ENCODE results near the gene ITGA8. TPM values are rescaled to one million over a fixed set of nuclear protein-coding genes. Genes with fewer than 3 reads are reported as not detected.
"Not testable (repeated sequence)": the region's sequence is repeated elsewhere in the genome, so short reads cannot be mapped to it uniquely, and the experiment has no call there.

The ITGA8 gene
- total RNA-seq, 1 experiment from 2014 or later = not detected

DNA sequence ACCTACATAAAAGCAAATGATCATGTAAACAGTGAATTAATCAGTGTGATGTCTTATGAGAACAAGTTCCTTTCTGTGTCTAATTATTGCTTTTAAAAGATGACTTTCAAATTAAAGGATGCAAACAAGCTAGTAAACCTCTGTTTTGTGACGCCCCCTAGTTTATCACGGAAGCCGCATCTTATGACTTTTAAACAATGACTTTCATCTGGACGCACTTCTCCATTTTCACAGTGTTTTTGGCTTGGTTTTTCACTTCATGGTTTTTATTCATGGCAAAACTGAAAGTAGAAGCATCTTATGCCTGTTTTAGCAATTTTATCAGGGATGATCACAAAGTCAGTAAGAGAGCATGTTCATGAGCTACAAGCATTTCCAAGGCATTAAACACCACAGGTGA lies 35.0 kb downstream of the ITGA8 start:
- DNase-seq (ENCODE audit: low spot score) = no peak

- no peak for DNase-seq (ENCODE audit: low spot score)
These were observed 38.6 kb downstream of the ITGA8 start for GRCh38 chr10:15681076-15681475.

- no peak for DNase-seq (ENCODE audit: low spot score)
These were observed 40.9 kb downstream of the ITGA8 start for GRCh38 chr10:15678851-15679250.

GRCh38 chr10:15672469-15672868 lies 47.3 kb downstream of the ITGA8 start:
- no peak for DNase-seq (ENCODE audit: low spot score)

- no peak for DNase-seq (ENCODE audit: low spot score)
These were observed 48.8 kb downstream of the ITGA8 start for GRCh38 chr10:15670880-15671279.

GRCh38 chr10:15661574-15661973 lies 58.1 kb downstream of the ITGA8 start:
- no peak for DNase-seq (ENCODE audit: low spot score)

- DNase-seq (ENCODE audit: low spot score) = no peak
These were observed 58.7 kb downstream of the ITGA8 start for GRCh38 chr10:15660990-15661389.

GRCh38 chr10:15658069-15658702 lies 61.5 kb downstream of the ITGA8 start:
- no peak for DNase-seq (ENCODE audit: low spot score)

DNA sequence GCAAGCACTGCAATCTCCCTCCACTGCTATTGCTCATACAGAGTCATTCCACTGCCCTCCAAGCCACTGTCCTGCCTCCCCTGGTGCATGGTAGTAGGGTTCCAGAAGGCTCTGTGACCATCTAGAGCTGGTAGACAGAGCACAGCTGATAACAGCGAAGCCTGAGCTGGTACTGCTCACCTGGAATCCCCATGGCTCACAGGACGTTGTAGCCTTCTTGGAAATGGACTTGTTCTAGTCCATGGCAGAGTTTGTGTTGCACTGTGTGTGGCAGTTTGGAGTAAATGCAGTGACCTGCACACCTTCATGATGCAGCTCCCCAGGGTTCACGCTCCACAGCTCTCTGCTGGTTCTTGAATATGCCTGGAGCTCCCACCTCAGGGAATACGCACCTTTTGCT lies 67.0 kb downstream of the ITGA8 start:
- DNase-seq (ENCODE audit: low spot score) = no peak

DNA sequence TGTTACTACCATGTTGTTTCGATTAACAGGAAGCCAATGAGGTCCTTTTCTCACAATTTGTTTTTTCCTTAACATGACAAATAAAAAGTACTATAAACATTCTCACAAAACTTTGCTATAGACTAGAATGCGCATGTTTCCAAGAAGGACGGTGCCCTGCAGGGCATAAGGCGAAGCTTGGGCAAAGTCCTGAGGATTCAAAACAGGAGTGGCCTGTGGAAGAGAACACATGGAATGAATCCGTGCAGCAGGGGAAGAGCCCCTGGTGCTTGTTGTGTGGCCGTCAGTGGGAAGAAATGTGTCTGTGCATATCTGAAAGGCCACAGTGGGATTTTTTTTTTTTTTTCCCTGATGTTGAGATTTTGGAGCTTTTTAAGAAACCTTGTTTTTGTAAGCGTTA lies 67.6 kb downstream of the ITGA8 start:
- no peak for DNase-seq (ENCODE audit: low spot score)

DNA sequence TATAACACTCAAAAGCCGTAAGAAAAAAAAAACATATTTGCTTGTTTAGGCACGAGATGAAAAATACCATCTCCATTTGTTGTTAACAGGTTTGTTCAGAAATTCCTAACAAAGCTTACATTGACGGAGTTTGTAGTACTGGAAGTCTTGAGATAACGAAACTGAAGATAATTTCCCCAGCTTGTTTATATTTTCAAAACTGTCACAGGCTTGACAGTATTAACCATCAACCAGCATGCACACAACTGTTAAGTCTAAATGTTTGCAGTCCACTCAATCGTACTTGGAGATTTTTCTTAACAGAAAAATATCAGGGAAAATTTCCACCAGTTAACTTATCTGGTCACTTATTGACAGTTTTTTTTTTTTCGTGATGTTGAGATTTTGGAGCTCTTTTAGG lies 68.5 kb downstream of the ITGA8 start:
- DNase-seq (ENCODE audit: low spot score) = no peak

GRCh38 chr10:15642095-15642494 lies 77.6 kb downstream of the ITGA8 start:
- DNase-seq (ENCODE audit: low spot score) = no peak

DNA sequence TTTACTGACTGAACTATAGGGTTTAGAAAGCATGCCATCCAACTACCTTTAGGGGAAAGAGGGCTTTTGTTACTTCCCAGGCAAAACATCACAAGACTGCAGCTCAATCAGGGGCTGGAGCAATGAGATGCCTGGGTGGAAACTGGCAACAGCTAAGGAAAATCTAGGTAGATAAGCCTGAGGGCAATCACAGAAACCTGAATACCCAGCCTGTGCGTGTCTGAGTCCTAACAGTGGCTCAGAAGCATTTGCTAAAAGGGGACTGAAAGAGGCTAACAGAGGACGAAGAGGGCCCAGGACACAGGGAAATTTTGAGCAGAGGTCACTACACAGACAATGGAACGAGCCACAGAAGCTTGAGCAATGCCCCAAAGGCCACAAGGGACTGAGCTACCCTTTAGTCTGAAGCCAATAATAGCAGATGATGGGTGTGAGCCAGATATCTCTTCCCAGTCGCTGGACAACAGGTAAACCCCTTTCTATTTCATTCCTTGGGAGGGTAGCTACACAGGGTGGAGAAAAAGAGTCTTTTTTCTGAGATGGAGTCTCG lies 79.1 kb downstream of the ITGA8 start:
- DNase-seq (ENCODE audit: low spot score) = no peak

GRCh38 chr10:15636446-15636845 lies 83.3 kb downstream of the ITGA8 start:
- no peak for DNase-seq (ENCODE audit: low spot score)

GRCh38 chr10:15632456-15633091 lies 87.1 kb downstream of the ITGA8 start:
- no peak for DNase-seq (ENCODE audit: low spot score)

DNA sequence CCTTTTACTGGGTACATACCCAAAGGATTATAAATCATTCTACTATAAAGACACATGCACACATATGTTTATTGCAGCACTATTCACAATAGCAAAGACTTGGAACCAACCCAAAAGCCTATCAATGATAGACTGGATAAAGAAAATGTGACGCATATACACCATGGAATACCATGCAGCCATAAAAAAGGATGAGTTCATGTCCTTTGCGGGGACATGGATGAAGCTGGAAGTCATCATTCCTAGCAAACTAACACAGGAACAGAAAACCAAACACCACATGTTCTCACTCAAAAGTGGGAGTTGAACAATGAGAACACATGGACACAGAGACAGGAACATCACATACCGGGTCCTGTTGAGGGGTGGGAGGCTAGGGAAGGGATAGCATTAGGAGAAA lies 88.5 kb downstream of the ITGA8 start:
- DNase-seq (ENCODE audit: low spot score) = not testable (repeated sequence)

- no peak for DNase-seq (ENCODE audit: low spot score)
These were observed 89.4 kb downstream of the ITGA8 start for GRCh38 chr10:15630353-15630752.

- no peak for DNase-seq (ENCODE audit: low spot score)
These were observed 92.0 kb downstream of the ITGA8 start for GRCh38 chr10:15627617-15628196.

DNA sequence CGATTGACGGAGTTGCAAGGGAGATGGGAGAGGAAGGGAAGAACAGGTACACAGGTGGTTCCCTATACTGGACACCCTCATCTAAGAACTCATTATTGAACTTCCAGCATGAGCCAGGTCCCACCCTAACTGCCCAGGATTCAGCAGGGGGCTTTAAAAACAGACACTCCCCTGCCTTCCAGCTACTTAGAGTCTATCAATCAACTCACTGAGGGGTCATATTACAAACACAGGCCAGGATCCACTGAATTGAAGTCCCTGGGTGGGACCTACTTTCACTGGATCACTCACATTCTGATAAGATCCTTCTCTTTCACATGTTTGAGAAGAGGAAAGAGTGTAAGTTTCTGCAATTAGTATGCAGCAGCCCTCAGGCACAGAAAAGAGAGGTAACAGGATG lies 92.8 kb downstream of the ITGA8 start:
- no peak for DNase-seq (ENCODE audit: low spot score)

- no peak for DNase-seq (ENCODE audit: low spot score)
These were observed 94.5 kb downstream of the ITGA8 start for GRCh38 chr10:15625261-15625660.

DNA sequence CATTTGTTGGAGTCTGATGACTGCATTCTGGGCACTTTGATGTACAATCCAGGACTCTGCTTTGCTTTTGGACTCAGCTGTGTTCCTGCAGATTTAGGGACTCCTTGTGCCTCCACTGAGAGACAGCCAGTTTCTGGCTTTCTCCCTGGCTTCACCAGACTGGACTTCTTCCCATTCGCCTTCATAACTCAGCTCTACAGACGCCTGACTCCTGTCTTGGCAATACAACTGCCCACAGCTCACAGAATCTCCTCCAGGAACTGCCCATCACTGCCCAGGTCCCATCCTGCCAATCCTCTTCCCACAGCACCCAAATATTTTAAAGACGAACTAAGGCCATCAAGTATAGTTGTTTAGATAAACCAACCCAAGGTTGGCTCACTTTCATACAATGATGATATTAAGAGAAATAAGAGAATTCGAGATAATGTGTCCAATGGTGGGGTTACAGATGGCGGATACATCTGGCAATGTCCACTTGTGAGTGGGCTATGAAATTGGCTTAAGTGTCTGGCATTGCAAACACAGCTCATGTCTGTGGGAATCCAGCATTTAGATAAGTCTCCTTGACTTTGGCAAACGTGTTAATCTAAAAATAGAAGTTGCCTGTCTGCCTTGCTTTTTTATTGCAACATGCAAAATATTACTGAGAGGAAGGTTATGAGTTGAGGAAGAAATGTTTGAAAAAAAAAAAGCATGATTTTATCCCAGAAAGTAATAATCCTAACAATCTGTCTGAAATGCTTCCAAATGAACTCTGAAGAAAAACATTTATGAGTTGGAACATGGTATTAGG lies 95.1 kb downstream of the ITGA8 start:
- DNase-seq (ENCODE audit: low spot score) = no peak

DNA sequence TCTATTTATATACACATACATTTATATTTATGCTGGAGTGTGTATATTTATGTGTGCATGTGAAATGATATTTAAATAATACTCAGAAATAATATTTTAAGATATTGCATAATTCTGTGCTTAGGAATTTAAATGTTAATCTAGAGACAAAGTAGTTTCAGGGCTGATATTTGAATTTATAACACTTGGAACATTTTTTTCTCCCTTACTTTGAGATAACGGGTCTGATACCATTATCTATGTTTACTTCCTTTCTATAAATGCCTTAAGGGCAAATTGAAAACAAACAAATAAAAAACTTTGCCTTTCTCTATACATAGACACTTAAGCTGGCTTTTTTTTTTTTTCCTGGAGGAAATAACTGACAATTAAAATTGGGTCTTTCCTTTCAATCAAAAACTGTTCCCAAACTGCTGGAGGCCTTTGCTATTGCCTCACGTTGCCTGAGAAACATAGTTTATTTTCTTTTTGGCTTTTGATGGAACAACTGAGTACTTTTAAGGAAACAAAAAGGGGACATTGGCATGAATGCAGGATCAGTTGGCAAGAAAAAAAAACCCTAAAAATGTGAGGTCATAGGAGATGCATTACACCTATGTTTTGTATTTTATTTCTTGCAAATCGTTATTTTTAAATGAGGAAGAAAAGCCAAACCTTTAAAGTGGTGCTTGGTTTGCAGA lies 98.7 kb downstream of the ITGA8 start:
- DNase-seq (ENCODE audit: low spot score) = no peak
